Coronary artery (tissue), 2 donors: Measurements from ENCODE around the gene SLIT3.

ENCODE experiments used
- DNase-seq: peaks from one replicate; pipeline ENCODE4 v3.0.0-alpha.2; 2017; ENCODE audit warnings: low spot score
- H3K27ac ChIP-seq, 2 donors: fragments of 200-600 bp; sonication (generic); one replicate each; pipeline ENCODE4 v1.5.1; 2016 to 2019
- H3K4me3 ChIP-seq: fragments of 200-600 bp; sonication (generic); 2 replicates; pipeline ENCODE4 v1.5.1; 2016; ENCODE audit warnings: mild to moderate bottlenecking, moderate library complexity
- CTCF ChIP-seq: fragments of 200-600 bp; sonication (generic); IDR thresholded peaks from one replicate; pipeline ENCODE4 v1.5.1; 2019; ENCODE audit warnings: antibody characterized with exemption

SLIT3 gene

GRCh38 chr5:169121630-169122420, 179.1 kb downstream of the SLIT3 start:
- TF ChIP-seq CTCF = no peak
- DNase-seq = no peak

GRCh38 chr5:169119288-169120048, 181.5 kb downstream of the SLIT3 start:
- TF ChIP-seq CTCF = no peak
- Histone ChIP-seq H3K4me3 (no peak overlapping the region), H3K27ac (no peak overlapping the region)
- DNase-seq = no peak

More at GRCh38 chr5:169121630-169122420, 179.1 kb downstream of the SLIT3 start:
- Histone ChIP-seq H3K4me3 (no peak overlapping the region), H3K27ac (peak overlapping the region in 1 of 2 donors; percentile 23)

DNA sequence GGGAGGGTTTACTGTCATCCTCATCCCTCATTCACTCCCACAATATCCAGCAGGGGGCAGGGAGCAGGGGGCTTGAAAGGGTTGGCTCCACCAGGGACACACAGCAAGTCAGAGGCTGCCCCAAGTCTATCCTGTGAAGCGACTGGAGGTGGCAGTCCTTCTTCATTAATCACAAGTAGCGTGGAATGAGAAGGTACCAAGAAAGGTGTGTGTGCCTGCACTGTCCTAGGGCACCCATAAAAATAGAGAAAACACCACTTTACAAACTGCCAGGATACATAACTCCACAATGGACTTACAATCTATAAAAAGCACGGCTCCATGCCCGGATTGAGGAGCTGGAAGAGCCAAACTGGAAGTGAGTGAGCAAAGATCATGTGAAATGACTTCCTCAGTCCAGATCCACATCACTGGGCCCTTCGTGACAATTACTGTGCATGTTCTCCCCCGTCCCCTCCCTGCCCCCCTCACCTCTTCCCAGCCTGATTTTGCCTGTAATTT, 183.9 kb downstream of the SLIT3 start:
- Histone ChIP-seq H3K4me3 (no peak overlapping the region), H3K27ac (peak overlapping the region; percentile 71 to 78)
- TF ChIP-seq CTCF = no peak
- DNase-seq = no peak

DNA sequence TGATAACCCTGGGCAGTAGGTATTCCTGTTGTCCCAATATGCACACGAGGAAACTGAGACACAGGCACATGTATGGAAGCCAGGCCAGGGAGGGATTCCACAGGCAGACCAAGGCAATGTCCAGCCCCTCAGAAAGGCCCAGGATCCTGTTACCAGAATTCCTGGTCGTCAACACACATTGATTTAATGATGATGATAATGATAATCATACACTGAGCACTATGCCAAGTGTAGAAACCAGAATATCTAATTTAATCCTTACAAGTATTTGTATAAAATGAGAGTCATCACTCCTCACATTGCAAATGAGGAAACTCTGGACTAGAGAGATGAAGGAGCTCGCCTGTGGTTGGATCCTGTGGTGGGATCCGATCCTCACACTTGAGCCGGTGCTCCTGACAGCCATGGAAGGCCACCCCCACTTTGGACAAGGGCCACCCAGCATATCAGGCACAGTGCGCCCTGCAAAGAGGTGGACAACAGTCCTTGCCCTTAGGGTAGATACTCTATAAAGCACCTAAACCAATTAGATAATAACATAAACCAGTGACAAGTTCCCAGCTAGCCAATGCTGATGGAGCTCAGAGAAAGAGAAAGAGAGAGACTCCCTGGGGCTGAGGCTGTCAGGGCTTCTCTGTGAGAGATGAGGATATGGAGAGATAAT, 185.3 kb downstream of the SLIT3 start:
- Histone ChIP-seq H3K27ac (no peak overlapping the region), H3K4me3 (no peak overlapping the region)
- TF ChIP-seq CTCF = no peak
- DNase-seq = no peak

- DNase-seq = no peak
- H3K27ac ChIP-seq = no peak overlapping the region
- no peak for TF ChIP-seq CTCF
- no peak overlapping the region for H3K4me3 ChIP-seq
Measured at GRCh38 chr5:169114466-169115065, 186.4 kb downstream of the SLIT3 start.

DNA sequence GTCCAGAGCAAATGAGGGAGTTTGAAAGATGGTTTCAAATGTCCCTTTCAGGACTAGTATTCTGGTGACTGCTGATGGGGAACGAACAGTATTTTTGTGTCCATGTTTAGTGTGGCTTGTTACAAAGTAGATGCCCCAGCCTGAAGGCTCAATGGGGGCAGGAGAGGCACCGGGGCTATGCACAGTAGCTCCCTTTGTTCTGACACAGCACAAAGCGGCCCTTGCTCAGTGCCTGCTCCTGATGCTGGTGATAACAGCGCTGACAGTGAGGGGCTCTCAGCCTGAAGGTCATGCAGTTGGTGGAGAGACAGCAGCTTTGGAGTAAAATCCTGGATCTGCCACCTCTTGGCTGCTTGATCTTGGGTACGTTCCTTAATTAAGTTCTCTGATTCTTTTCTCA, 188.9 kb downstream of the SLIT3 start:
- TF ChIP-seq CTCF = no peak
- Histone ChIP-seq H3K27ac (no peak overlapping the region), H3K4me3 (no peak overlapping the region)
- DNase-seq = no peak
